Vagina (tissue), 2 donors: Measurements from ENCODE around the gene DNTT.

Experiments
- POLR2AphosphoS5 ChIP-seq, 2 donors: sonication (generic); formaldehyde crosslinking; IDR thresholded peaks; one replicate each; pipeline ENCODE4 v1.9.0; 2017; ENCODE audit warnings: antibody characterized with exemption in 2 of 2, mild to moderate bottlenecking in 2 of 2, low read depth in 1 of 2; ENCODE audit not compliant: insufficient read depth in 1 of 2
- TF ChIP-seq, protein P1 (sequence below), 3 experiments: fragments of 450-650 bp in 2 of 3; fragments of 200-600 bp in 1 of 3; sonication (generic) in 1 of 3; IDR thresholded peaks; one replicate each; pipeline ENCODE4 v1.5.1; 2017 to 2019; ENCODE audit warnings: antibody characterized with exemption in 3 of 3, mild to moderate bottlenecking in 2 of 3, moderate library complexity in 2 of 3

DNA sequence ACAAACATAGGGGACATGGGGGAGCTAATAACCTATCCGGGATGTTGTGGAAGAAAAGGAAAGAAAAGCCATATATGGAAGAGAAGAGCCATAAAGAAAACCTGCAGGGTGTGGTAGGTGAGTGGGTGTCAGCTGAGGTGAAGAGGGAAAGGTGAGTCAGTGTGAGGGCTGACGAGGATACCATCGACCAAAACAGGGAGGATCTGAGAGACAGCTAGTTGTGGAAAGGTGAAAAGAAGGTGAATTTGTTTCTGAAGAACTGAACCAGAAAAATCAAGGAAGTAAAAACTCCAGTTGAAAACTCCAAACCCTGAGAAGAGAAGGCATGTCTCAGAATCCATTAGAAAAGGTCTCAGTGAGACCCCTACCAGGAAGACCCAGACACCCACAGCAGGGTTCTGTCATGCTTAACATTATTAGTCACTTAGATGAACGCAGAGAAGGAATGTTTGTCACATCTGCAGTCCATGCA, 37.0 kb upstream of the DNTT start:
- no peak for TF ChIP-seq POLR2AphosphoS5 (IDR thresholded peaks at IDR 0.05; ENCODE audit: insufficient read depth in 1 of 2, low read depth in 1 of 2)
- TF ChIP-seq, protein P1, sequence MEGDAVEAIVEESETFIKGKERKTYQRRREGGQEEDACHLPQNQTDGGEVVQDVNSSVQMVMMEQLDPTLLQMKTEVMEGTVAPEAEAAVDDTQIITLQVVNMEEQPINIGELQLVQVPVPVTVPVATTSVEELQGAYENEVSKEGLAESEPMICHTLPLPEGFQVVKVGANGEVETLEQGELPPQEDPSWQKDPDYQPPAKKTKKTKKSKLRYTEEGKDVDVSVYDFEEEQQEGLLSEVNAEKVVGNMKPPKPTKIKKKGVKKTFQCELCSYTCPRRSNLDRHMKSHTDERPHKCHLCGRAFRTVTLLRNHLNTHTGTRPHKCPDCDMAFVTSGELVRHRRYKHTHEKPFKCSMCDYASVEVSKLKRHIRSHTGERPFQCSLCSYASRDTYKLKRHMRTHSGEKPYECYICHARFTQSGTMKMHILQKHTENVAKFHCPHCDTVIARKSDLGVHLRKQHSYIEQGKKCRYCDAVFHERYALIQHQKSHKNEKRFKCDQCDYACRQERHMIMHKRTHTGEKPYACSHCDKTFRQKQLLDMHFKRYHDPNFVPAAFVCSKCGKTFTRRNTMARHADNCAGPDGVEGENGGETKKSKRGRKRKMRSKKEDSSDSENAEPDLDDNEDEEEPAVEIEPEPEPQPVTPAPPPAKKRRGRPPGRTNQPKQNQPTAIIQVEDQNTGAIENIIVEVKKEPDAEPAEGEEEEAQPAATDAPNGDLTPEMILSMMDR (IDR thresholded peaks at IDR 0.05), result no peak
